Thyroid gland (tissue), 4 donors: Measurements from ENCODE around the gene SLC25A13. TPM values are rescaled to one million over a fixed set of nuclear protein-coding genes. Genes with fewer than 3 reads are reported as not detected.

ENCODE experiments used
- DNase-seq, 2 donors: peaks; one replicate each; pipeline ENCODE4 v3.0.0-alpha.2; 2019
- H3K27ac ChIP-seq, 3 donors: fragments of 200-600 bp; sonication (generic); 1 replicate in 2 of 3; 2 replicates in 1 of 3; pipeline ENCODE4 v1.5.1; 2016 to 2019; ENCODE audit warnings: mild to moderate bottlenecking in 1 of 3, moderate library complexity in 1 of 3
- H3K27me3 ChIP-seq: fragments of 200-600 bp; sonication (generic); one replicate; pipeline ENCODE4 v1.5.1; 2019
- H3K36me3 ChIP-seq, 2 donors: fragments of 200-600 bp; sonication (generic); one replicate each; pipeline ENCODE4 v1.5.1; 2016 to 2019
- H3K4me1 ChIP-seq, 2 donors: fragments of 200-600 bp; sonication (generic); one replicate each; pipeline ENCODE4 v1.5.1; 2017 to 2019
- H3K4me3 ChIP-seq, 3 donors: fragments of 200-600 bp; sonication (generic); replicated peaks in 1 of 3; 1 replicate in 2 of 3; 2 replicates in 1 of 3; pipeline ENCODE4 v1.5.1; 2016; ENCODE audit warnings: mild to moderate bottlenecking in 1 of 3
- H3K9me3 ChIP-seq: fragments of 200-600 bp; sonication (generic); one replicate; pipeline ENCODE4 v1.5.1; 2017
- POLR2A ChIP-seq, 2 donors: fragments of 450-650 bp; IDR thresholded peaks; one replicate each; pipeline ENCODE4 v1.6.1; 2017; ENCODE audit warnings: antibody characterized with exemption in 2 of 2, mild to moderate bottlenecking in 2 of 2, moderate library complexity in 1 of 2
- WGBS, 2 donors: methylation state at CpG; one replicate each; pipeline ENCODE4 v1.1.5; 2017; 5-methylcytosine and 5-hydroxymethylcytosine counted together
- intact Hi-C: fragments of 100-400 bp; cut with DNase I; formaldehyde crosslinking; loops from one replicate; pipeline ENCODE4 v1.15.1; 2023
- total RNA-seq, 4 donors: library from RNA; depleted of rRNA; stranded (reverse); fragments of >200 nt; gene quantifications; one replicate each; pipeline ENCODE4 v1.2.3, GENCODE V29; 2016
- TF ChIP-seq, protein P1 (sequence below), 6 experiments: fragments of 200-600 bp in 3 of 6; fragments of 450-650 bp in 3 of 6; sonication (generic) in 3 of 6; IDR thresholded peaks; one replicate each; pipeline ENCODE4 v1.5.1; 2016 to 2019; ENCODE audit warnings: antibody characterized with exemption in 6 of 6, mild to moderate bottlenecking in 2 of 6, inconsistent platforms in 1 of 6, moderate library complexity in 1 of 6

Gene SLC25A13
- total RNA-seq, 4 donors from 2014 or later: 22.7 to 36.1 (median 30.2) TPM

DNA sequence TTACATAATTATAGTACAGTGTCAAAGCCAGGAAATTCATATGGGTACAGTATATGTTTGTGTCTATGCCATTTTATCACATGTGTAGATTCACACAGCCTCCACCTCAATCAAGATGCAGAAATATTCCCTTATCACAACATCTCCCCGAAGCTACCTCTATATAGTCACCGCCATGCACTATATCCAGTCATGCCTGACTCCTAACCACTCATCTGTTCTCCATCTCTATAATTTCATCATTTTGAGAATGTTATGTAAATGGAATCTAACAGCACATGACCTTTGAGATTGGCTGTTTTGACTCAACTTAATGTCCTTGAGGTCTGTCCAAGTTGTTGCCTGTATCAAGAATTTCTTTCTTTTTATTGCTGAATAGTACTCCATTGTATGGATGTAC, 22.3 kb upstream of the SLC25A13 start:
- no peak for TF ChIP-seq POLR2A (IDR thresholded peaks at IDR 0.05)
- TF ChIP-seq, protein P1, sequence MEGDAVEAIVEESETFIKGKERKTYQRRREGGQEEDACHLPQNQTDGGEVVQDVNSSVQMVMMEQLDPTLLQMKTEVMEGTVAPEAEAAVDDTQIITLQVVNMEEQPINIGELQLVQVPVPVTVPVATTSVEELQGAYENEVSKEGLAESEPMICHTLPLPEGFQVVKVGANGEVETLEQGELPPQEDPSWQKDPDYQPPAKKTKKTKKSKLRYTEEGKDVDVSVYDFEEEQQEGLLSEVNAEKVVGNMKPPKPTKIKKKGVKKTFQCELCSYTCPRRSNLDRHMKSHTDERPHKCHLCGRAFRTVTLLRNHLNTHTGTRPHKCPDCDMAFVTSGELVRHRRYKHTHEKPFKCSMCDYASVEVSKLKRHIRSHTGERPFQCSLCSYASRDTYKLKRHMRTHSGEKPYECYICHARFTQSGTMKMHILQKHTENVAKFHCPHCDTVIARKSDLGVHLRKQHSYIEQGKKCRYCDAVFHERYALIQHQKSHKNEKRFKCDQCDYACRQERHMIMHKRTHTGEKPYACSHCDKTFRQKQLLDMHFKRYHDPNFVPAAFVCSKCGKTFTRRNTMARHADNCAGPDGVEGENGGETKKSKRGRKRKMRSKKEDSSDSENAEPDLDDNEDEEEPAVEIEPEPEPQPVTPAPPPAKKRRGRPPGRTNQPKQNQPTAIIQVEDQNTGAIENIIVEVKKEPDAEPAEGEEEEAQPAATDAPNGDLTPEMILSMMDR (IDR thresholded peaks at IDR 0.05): no peak
- intact Hi-C loops: no loop called here
- no peak for DNase-seq
- Histone ChIP-seq H3K9me3 (no peaks in the 10 kb centered on the region), H3K27me3 (no peaks in the 10 kb centered on the region), H3K4me1 (no peaks in the 10 kb centered on the region), H3K4me3 (no peak overlapping the region), H3K27ac (no peak overlapping the region), H3K36me3 (no peaks in the 10 kb centered on the region)
- WGBS, 2 donors: 81 to 85% methylated on average over 2 of the region's 2 CpGs

GRCh38 chr7:96342049-96342448, 20.2 kb upstream of the SLC25A13 start:
- DNase-seq: no peak
- H3K4me1 ChIP-seq: no peaks in the 10 kb centered on the region
- intact Hi-C loops: no loop called here

GRCh38 chr7:96337519-96337918, 15.6 kb upstream of the SLC25A13 start:
- no peak overlapping the region for H3K4me3 ChIP-seq
- intact Hi-C loops: no loop called here
- H3K4me1 ChIP-seq: no peaks in the 10 kb centered on the region
- no peak for TF ChIP-seq POLR2A (IDR thresholded peaks at IDR 0.05)
- TF ChIP-seq, protein P1 (IDR thresholded peaks at IDR 0.05): no peak
- H3K9me3 ChIP-seq: no peaks in the 10 kb centered on the region
- H3K27me3 ChIP-seq: no peaks in the 10 kb centered on the region
- no peak for DNase-seq
- H3K36me3 ChIP-seq: no peaks in the 10 kb centered on the region
- no peak overlapping the region for H3K27ac ChIP-seq

More at GRCh38 chr7:96342049-96342448, 20.2 kb upstream of the SLC25A13 start:
- no peak overlapping the region for H3K27ac ChIP-seq
- TF ChIP-seq, protein P1 (IDR thresholded peaks at IDR 0.05): no peak
- no peak for TF ChIP-seq POLR2A (IDR thresholded peaks at IDR 0.05)
- H3K9me3 ChIP-seq: no peaks in the 10 kb centered on the region
- WGBS, 2 donors: 61 to 68% methylated on average over 1 of the region's 1 CpG
- no peaks in the 10 kb centered on the region for H3K27me3 ChIP-seq
- H3K4me3 ChIP-seq: no peak overlapping the region
- H3K36me3 ChIP-seq: no peaks in the 10 kb centered on the region

DNA sequence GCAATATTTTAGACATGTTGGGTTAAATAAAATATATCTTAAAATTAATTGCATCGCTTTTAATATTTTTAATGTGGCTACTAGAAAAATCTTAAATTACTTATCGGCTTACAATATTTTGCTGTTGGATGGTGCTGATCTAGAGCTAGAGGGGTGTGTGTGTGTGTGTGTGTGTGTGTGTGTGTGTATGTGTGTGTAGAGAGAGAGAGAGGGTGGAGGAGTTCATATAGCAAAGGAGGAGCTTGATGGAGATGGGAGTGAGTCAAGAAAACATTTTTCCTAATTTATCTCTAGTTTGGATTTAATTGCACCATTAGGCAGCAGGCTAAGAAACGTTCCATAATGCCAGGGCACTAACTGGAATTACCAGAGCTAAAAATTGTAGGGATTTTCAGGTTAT, 10.4 kb upstream of the SLC25A13 start:
- Histone ChIP-seq H3K9me3 (no peaks in the 10 kb centered on the region), H3K4me1 (no peaks in the 10 kb centered on the region), H3K4me3 (no peak overlapping the region), H3K27ac (no peak overlapping the region), H3K36me3 (no peaks in the 10 kb centered on the region), H3K27me3 (no peaks in the 10 kb centered on the region)
- WGBS, 2 donors: 87 to 91% methylated on average over 3 of the region's 3 CpGs
- intact Hi-C loops: no loop called here
- no peak for TF ChIP-seq POLR2A (IDR thresholded peaks at IDR 0.05)
- TF ChIP-seq, protein P1 (IDR thresholded peaks at IDR 0.05): no peak
- DNase-seq: no peak

- Histone ChIP-seq H3K36me3 (no peaks in the 10 kb centered on the region), H3K9me3 (no peaks in the 10 kb centered on the region), H3K27me3 (no peaks in the 10 kb centered on the region), H3K4me3 (no peak overlapping the region), H3K4me1 (no peaks in the 10 kb centered on the region), H3K27ac (no peak overlapping the region)
- DNase-seq: no peak
- no peak for TF ChIP-seq POLR2A (IDR thresholded peaks at IDR 0.05)
- TF ChIP-seq, protein P1 (IDR thresholded peaks at IDR 0.05): no peak
- WGBS, 2 donors: 82 to 90% methylated on average over 3 of the region's 3 CpGs
- intact Hi-C loops: no loop called here
These were observed 9.9 kb upstream of the SLC25A13 start for GRCh38 chr7:96331775-96332174.
